H1 (cell line): Measurements from ENCODE around the gene HOMER2. TPM values are rescaled to one million over a fixed set of nuclear protein-coding genes. Genes with fewer than 3 reads are reported as not detected.
"Not testable (repeated sequence)": the region's sequence is repeated elsewhere in the genome, so short reads cannot be mapped to it uniquely, and the experiment has no call there.

ENCODE experiments used
- CTCF ChIA-PET: fragments of 300-600 bp; sonication (Branson Sonifier 250); formaldehyde crosslinking; loops from one replicate; lab custom pipeline; 2021; ENCODE audit not compliant: partially characterized antibody; lab: Charles Lee
- POLR2A ChIA-PET: fragments of 300-600 bp; sonication (Branson Sonifier 250); formaldehyde crosslinking; loops from one replicate; lab custom pipeline; 2021; ENCODE audit warnings: inconsistent platforms; ENCODE audit not compliant: partially characterized antibody; lab: Charles Lee
- DNase-seq, 2 experiments: peaks; one replicate each; pipeline versions ENCODE4 v3.0.0 to v3.0.0-alpha.2; 2010 to 2022; ENCODE audit warnings: low spot score in 2 of 2, low read depth in 1 of 2, mixed read lengths in 1 of 2
- FAIRE-seq: peaks from 2 replicates; lab custom pipeline; 2011; peaks lifted over from hg19 to GRCh38; lab: Jason Lieb, UNC
- H2AFZ ChIP-seq: 2 replicates; pipeline ENCODE4 v1.8.1; 2012; ENCODE audit warnings: low read length, inconsistent platforms
- H2AK5ac ChIP-seq: 2 replicates; pipeline ENCODE4 v1.6.1; 2013; ENCODE audit warnings: low read depth, low read length
- H2BK120ac ChIP-seq: replicated peaks from 2 replicates; pipeline ENCODE3; 2013; ENCODE audit warnings: low read depth, low read length, inconsistent platforms
- H2BK12ac ChIP-seq: 2 replicates; pipeline ENCODE4 v1.6.1; 2013; ENCODE audit warnings: low read depth, low read length
- H2BK15ac ChIP-seq: 2 replicates; pipeline ENCODE4 v1.6.1; 2013; ENCODE audit warnings: low read length
- H2BK20ac ChIP-seq: 2 replicates; pipeline ENCODE4 v1.6.1; 2013; ENCODE audit warnings: low read length
- H2BK5ac ChIP-seq: 2 replicates; pipeline ENCODE4 v1.6.1; 2013; ENCODE audit warnings: low read depth, low read length
- H3K14ac ChIP-seq: 2 replicates; pipeline ENCODE4 v1.6.1; 2013; ENCODE audit warnings: inconsistent platforms; ENCODE audit not compliant: insufficient read length
- H3K18ac ChIP-seq: 2 replicates; pipeline ENCODE4 v1.6.1; 2013; ENCODE audit warnings: low read length; ENCODE audit errors: extremely low read depth
- H3K23ac ChIP-seq: 2 replicates; pipeline ENCODE4 v1.6.1; 2013; ENCODE audit warnings: inconsistent platforms; ENCODE audit not compliant: insufficient read length
- H3K23me2 ChIP-seq: 2 replicates; pipeline ENCODE4 v1.6.1; 2013; ENCODE audit warnings: low read depth, low read length
- H3K27ac ChIP-seq: 2 replicates; pipeline ENCODE4 v1.6.1; 2011; ENCODE audit warnings: low read depth, low read length, inconsistent platforms
- H3K27me3 ChIP-seq, 4 experiments: replicated peaks in 1 of 4; 1 replicate in 1 of 4; 2 replicates in 3 of 4; pipeline versions ENCODE4 v1.6.1 to v1.8.1; 2011 to 2013; ENCODE audit warnings: low read length in 3 of 4, mild to moderate bottlenecking in 3 of 4, inconsistent platforms in 2 of 4, mixed read lengths in 2 of 4, moderate library complexity in 1 of 4; ENCODE audit not compliant: control insufficient read depth in 3 of 4, insufficient read depth in 3 of 4; ENCODE audit errors: extremely low read depth in 1 of 4
- H3K36me3 ChIP-seq, 4 experiments: 2 replicates each; pipeline versions ENCODE4 v1.6.1 to v1.8.1; 2011 to 2013; ENCODE audit warnings: mild to moderate bottlenecking in 4 of 4, low read length in 3 of 4, moderate library complexity in 2 of 4, control low read depth in 1 of 4, inconsistent platforms in 1 of 4; ENCODE audit not compliant: insufficient read depth in 4 of 4, control insufficient read depth in 2 of 4
- H3K4ac ChIP-seq: replicated peaks from 2 replicates; pipeline ENCODE3; 2013; ENCODE audit warnings: low read length, low read depth, mixed read lengths, inconsistent platforms; ENCODE audit not compliant: insufficient read length
- H3K4me1 ChIP-seq, 4 experiments: replicated peaks in 1 of 4; 1 replicate in 1 of 4; 2 replicates in 3 of 4; pipeline versions ENCODE4 v1.6.1 to v1.8.1; 2011 to 2013; ENCODE audit warnings: low read length in 3 of 4, inconsistent platforms in 2 of 4, mixed read lengths in 1 of 4; ENCODE audit not compliant: insufficient read depth in 4 of 4, control insufficient read depth in 3 of 4
- H3K4me2 ChIP-seq, 2 experiments: 2 replicates each; pipeline versions ENCODE4 v1.6.1 to v1.8.1; 2011 to 2013; ENCODE audit warnings: low read depth in 2 of 2, low read length in 2 of 2, control low read depth in 1 of 2, inconsistent platforms in 1 of 2, mild to moderate bottlenecking in 1 of 2; ENCODE audit not compliant: insufficient read depth in 1 of 2
- H3K4me3 ChIP-seq, 4 experiments: fragments of 200-600, 300-600 bp in 1 of 4; sonication (generic), shearing (Covaris generic), sonication (Bioruptor Twin) in 1 of 4; 2 replicates each; pipeline versions ENCODE4 v1.5.1 to v1.8.1; 2011 to 2016; ENCODE audit warnings: low read length in 4 of 4, low read depth in 3 of 4, control low read depth in 2 of 4, inconsistent platforms in 2 of 4, mild to moderate bottlenecking in 2 of 4, mixed read lengths in 1 of 4, moderate library complexity in 1 of 4; ENCODE audit not compliant: insufficient read depth in 2 of 4; ENCODE audit errors: extremely low read depth in 1 of 4
- H3K56ac ChIP-seq: replicated peaks from 2 replicates; pipeline ENCODE3; 2013; ENCODE audit warnings: low read depth, mild to moderate bottlenecking, mixed read lengths, low read length, inconsistent platforms; ENCODE audit not compliant: insufficient read length
- H3K79me1 ChIP-seq: 2 replicates; pipeline ENCODE4 v1.6.1; 2013; ENCODE audit warnings: low read depth, low read length, control low read depth
- H3K79me2 ChIP-seq, 2 experiments: 2 replicates each; pipeline versions ENCODE4 v1.6.1 to v1.8.1; 2012 to 2013; ENCODE audit warnings: low read length in 2 of 2, mild to moderate bottlenecking in 2 of 2, inconsistent platforms in 1 of 2; ENCODE audit not compliant: insufficient read depth in 2 of 2, control insufficient read depth in 1 of 2
- H3K9ac ChIP-seq, 4 experiments: replicated peaks in 1 of 4; 1 replicate in 1 of 4; 2 replicates in 3 of 4; pipeline versions ENCODE4 v1.6.1 to v1.8.1; 2011 to 2013; ENCODE audit warnings: low read depth in 3 of 4, low read length in 3 of 4, control low read depth in 2 of 4, mild to moderate bottlenecking in 2 of 4, moderate library complexity in 2 of 4, inconsistent platforms in 1 of 4; ENCODE audit errors: extremely low read depth in 1 of 4
- H3K9me3 ChIP-seq, 2 experiments: 2 replicates each; pipeline versions ENCODE4 v1.6.1 to v1.8.1; 2012 to 2013; ENCODE audit warnings: mild to moderate bottlenecking in 2 of 2, moderate library complexity in 2 of 2, control low read depth in 1 of 2, inconsistent platforms in 1 of 2, low read depth in 1 of 2, low read length in 1 of 2, mixed read lengths in 1 of 2; ENCODE audit not compliant: insufficient read depth in 2 of 2
- H4K20me1 ChIP-seq, 2 experiments: replicated peaks in 1 of 2; 2 replicates each; pipeline versions ENCODE3 to v1.8.1; 2011 to 2013; ENCODE audit warnings: inconsistent platforms in 2 of 2, low read length in 2 of 2, mild to moderate bottlenecking in 1 of 2; ENCODE audit not compliant: insufficient read depth in 2 of 2, control insufficient read depth in 1 of 2
- H4K5ac ChIP-seq: 2 replicates; pipeline ENCODE4 v1.6.1; 2013; ENCODE audit warnings: low read length, low read depth, mixed read lengths, inconsistent platforms; ENCODE audit not compliant: insufficient read length
- H4K8ac ChIP-seq: 2 replicates; pipeline ENCODE4 v1.8.0; 2013; ENCODE audit warnings: mild to moderate bottlenecking, moderate library complexity, low read length, inconsistent platforms; ENCODE audit not compliant: insufficient read depth; ENCODE audit errors: extremely low read depth
- H4K91ac ChIP-seq: replicated peaks from 2 replicates; pipeline ENCODE3; 2013; ENCODE audit warnings: low read length, mixed read lengths, inconsistent platforms; ENCODE audit not compliant: insufficient read length
- WGBS, 2 experiments: shearing (Covaris generic) in 1 of 2; methylation state at CpG; one replicate each; pipeline versions ENCODE4 v1.1.6 to v1.1.7; 2013 to 2015; ENCODE audit warnings: low lambda C conversion rate in 2 of 2, mixed read lengths in 2 of 2, inconsistent platforms in 1 of 2, low coverage in 1 of 2, missing lambda C conversion rate in 1 of 2; ENCODE audit not compliant: insufficient replicate concordance in 2 of 2, insufficient coverage in 1 of 2, insufficient read length in 1 of 2; ENCODE audit errors: extremely low coverage in 1 of 2, missing lambda C conversion rate in 1 of 2; 5-methylcytosine and 5-hydroxymethylcytosine counted together
- polyA plus RNA-seq, 7 experiments: library from polyadenylated mRNA; depleted of rRNA in 3 of 7; stranded (reverse) in 5 of 7; unstranded in 2 of 7; fragments of >200 nt in 5 of 7; fragments of 200-250 nt in 2 of 7; gene quantifications; 1 replicate in 5 of 7; 2 replicates in 1 of 7; 4 replicates in 1 of 7; pipeline versions ENCODE4 v1.2.1 to v1.2.3, GENCODE V29; 2011 to 2013; ENCODE audit warnings: missing spikeins in 2 of 7, mixed read lengths in 2 of 7
- total RNA-seq: library from RNA; stranded (reverse); fragmentation: NEBNext Ultra II Directional; extraction: Animal tissue kit (Norgen Biotek cat#: 25700); gene quantifications from 2 replicates; pipeline ENCODE4 v1.2.1, GENCODE V29; 2021

The HOMER2 gene
- total and polyA plus RNA-seq, 2 of the 8 experiments (the other 6 are each of a cell fraction or from before 2014, with no cell fraction given): 12.5 to 27.6 TPM

- DNase-seq, H3K4ac ChIP-seq, H2AK5ac ChIP-seq, H3K23ac ChIP-seq, H3K18ac ChIP-seq, H3K56ac ChIP-seq, H3K79me1 ChIP-seq, H4K8ac ChIP-seq, H4K91ac ChIP-seq, POLR2A ChIA-PET, H2BK20ac ChIP-seq, H2BK15ac ChIP-seq, H2BK5ac ChIP-seq, H3K4me1 ChIP-seq, H3K23me2 ChIP-seq, H3K27me3 ChIP-seq, H3K9ac ChIP-seq, H2AFZ ChIP-seq, H3K36me3 ChIP-seq, H3K4me3 ChIP-seq, H3K14ac ChIP-seq, H2BK120ac ChIP-seq, H3K79me2 ChIP-seq, FAIRE-seq, H4K20me1 ChIP-seq, H3K27ac ChIP-seq, H3K4me2 ChIP-seq, H4K5ac ChIP-seq, H3K9me3 ChIP-seq, H2BK12ac ChIP-seq: not testable (repeated sequence)
- CTCF ChIA-PET: interaction anchor here (1.0 kb wide), 1 partner anchor 16 kb away, joined by 3 read pairs; no protein-coding TSS in a partner anchor
- WGBS, 2 experiments: 90% methylated on average over 4 of the region's 4 CpGs; no CpG with 5 or more reads in 1 of the 2 experiments
Measured at GRCh38 chr15:82865581-82865980, 86.9 kb downstream of the HOMER2 start.
